Fibroblast of villous mesenchyme (primary cell): ENCODE measurements around the gene FAM83G. TPM values are rescaled to one million over a fixed set of nuclear protein-coding genes. Genes with fewer than 3 reads are reported as not detected.

Source experiments
- DNase-seq: peaks from one replicate; pipeline ENCODE4 v3.0.0-alpha.2; 2010; ENCODE audit warnings: low read depth
- H3K4me3 ChIP-seq: 2 replicates; pipeline ENCODE4 v1.5.1; 2011; ENCODE audit warnings: low read depth, mild to moderate bottlenecking, low read length
- total RNA-seq: library from RNA; depleted of rRNA; stranded (reverse); fragments of >200 nt; gene quantifications from 2 replicates; pipeline ENCODE4 v1.2.3, GENCODE V29; 2012
- TF ChIP-seq, protein P1 (sequence below): IDR thresholded peaks from 2 replicates; pipeline ENCODE4 v1.5.1; 2012; ENCODE audit warnings: low read depth, mild to moderate bottlenecking, low read length; ENCODE audit not compliant: insufficient read depth

FAM83G gene
- total RNA-seq, 1 donor: 12.1 TPM

DNA sequence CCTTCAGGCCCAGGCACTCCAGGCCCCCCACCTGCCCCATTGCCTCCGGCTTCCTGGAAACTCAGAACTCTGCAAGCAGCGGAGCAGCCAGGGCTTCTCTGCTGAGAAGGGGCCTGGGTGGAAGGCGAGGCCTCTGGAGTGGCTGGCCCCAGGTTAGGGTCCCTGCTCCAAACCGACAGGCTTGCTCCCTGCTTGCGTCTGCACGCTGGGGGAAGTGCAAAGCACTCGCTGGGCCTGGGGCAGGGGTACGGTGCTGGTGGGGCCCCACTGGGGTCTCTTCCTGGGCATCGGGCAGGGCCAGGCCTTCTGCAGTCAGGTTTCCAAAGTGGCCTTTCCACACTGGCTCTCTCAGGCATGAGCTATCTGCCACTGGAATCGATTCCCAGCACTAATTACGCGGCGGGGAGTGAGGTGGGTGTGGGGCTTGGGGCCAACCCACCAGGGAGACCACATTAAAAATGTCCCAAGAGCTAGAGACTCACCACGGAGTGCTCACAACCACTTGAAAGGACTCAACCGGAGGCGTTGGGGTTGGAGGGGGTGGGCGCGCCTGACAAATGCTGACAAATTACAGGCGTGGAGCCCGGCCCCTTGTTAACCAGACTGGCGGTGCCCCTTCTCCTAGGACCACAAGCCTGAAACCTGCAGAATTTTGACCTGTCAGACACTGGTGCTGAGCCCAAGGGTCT, 17.9 kb downstream of the FAM83G start:
- H3K4me3 ChIP-seq: no peak overlapping the region
- DNase-seq: no peak
- TF ChIP-seq, protein P1, sequence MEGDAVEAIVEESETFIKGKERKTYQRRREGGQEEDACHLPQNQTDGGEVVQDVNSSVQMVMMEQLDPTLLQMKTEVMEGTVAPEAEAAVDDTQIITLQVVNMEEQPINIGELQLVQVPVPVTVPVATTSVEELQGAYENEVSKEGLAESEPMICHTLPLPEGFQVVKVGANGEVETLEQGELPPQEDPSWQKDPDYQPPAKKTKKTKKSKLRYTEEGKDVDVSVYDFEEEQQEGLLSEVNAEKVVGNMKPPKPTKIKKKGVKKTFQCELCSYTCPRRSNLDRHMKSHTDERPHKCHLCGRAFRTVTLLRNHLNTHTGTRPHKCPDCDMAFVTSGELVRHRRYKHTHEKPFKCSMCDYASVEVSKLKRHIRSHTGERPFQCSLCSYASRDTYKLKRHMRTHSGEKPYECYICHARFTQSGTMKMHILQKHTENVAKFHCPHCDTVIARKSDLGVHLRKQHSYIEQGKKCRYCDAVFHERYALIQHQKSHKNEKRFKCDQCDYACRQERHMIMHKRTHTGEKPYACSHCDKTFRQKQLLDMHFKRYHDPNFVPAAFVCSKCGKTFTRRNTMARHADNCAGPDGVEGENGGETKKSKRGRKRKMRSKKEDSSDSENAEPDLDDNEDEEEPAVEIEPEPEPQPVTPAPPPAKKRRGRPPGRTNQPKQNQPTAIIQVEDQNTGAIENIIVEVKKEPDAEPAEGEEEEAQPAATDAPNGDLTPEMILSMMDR: no peak

GRCh38 chr17:18985475-18985874, 19.1 kb downstream of the FAM83G start:
- no peak for DNase-seq
- H3K4me3 ChIP-seq: no peak overlapping the region
- TF ChIP-seq, protein P1: no peak

GRCh38 chr17:18984273-18985114, 20.1 kb downstream of the FAM83G start:
- DNase-seq: no peak
- no peak overlapping the region for H3K4me3 ChIP-seq
- TF ChIP-seq, protein P1: no peak

- TF ChIP-seq, protein P1: no peak
- H3K4me3 ChIP-seq: no peak overlapping the region
- DNase-seq: peak; percentile 50
Measured at GRCh38 chr17:18981642-18982424, 22.7 kb downstream of the FAM83G start.

GRCh38 chr17:18981335-18981641, 23.3 kb downstream of the FAM83G start:
- TF ChIP-seq, protein P1: no peak
- no peak for DNase-seq
- no peak overlapping the region for H3K4me3 ChIP-seq

- peak; percentile 12 for DNase-seq
Measured at GRCh38 chr17:18980682-18981334, 23.8 kb downstream of the FAM83G start.

More at GRCh38 chr17:18980682-18981334, 23.8 kb downstream of the FAM83G start:
- H3K4me3 ChIP-seq: no peak overlapping the region
- TF ChIP-seq, protein P1: no peak
